GM10266 (cell line): ENCODE data around the gene RTKN.

ENCODE experiments used
- DNase-seq: peaks from one replicate; pipeline ENCODE4 v3.0.0; 2012; ENCODE audit errors: extremely low spot score
- TF ChIP-seq, protein P1 (sequence below): IDR thresholded peaks from 2 replicates; pipeline ENCODE4 v1.5.1; 2012; ENCODE audit warnings: mild to moderate bottlenecking, low read depth; ENCODE audit not compliant: control insufficient read depth, insufficient read depth; ENCODE audit errors: missing control alignments

The RTKN gene

GRCh38 chr2:74481961-74482800, 40.4 kb upstream of the RTKN start:
- TF ChIP-seq, protein P1, sequence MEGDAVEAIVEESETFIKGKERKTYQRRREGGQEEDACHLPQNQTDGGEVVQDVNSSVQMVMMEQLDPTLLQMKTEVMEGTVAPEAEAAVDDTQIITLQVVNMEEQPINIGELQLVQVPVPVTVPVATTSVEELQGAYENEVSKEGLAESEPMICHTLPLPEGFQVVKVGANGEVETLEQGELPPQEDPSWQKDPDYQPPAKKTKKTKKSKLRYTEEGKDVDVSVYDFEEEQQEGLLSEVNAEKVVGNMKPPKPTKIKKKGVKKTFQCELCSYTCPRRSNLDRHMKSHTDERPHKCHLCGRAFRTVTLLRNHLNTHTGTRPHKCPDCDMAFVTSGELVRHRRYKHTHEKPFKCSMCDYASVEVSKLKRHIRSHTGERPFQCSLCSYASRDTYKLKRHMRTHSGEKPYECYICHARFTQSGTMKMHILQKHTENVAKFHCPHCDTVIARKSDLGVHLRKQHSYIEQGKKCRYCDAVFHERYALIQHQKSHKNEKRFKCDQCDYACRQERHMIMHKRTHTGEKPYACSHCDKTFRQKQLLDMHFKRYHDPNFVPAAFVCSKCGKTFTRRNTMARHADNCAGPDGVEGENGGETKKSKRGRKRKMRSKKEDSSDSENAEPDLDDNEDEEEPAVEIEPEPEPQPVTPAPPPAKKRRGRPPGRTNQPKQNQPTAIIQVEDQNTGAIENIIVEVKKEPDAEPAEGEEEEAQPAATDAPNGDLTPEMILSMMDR, result no peak
- peak; percentile 60 for DNase-seq

- TF ChIP-seq, protein P1, result no peak
- no peak for DNase-seq
These were observed 39.7 kb upstream of the RTKN start for GRCh38 chr2:74481431-74481830.

DNA sequence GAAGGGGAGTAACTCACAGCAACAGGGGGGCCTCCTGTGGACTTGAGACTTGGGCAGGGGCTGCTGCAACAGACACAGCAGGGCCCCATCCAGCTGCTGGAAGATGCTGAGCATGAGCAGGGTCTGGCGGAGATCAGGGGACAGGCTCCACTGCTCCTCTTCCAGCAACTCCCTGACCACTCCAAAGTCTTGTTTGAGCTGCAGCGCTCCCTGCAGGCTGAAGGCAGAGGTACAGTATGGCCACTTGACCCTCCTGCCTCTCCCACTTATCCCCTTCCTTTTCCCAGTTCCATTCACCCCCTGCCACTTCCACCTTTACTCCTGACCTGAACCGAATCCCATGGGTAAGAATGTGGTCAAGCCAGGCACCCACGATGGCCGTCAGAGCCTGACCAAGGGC, 33.2 kb upstream of the RTKN start:
- TF ChIP-seq, protein P1, result peak; percentile 49
- DNase-seq, result no peak

DNA sequence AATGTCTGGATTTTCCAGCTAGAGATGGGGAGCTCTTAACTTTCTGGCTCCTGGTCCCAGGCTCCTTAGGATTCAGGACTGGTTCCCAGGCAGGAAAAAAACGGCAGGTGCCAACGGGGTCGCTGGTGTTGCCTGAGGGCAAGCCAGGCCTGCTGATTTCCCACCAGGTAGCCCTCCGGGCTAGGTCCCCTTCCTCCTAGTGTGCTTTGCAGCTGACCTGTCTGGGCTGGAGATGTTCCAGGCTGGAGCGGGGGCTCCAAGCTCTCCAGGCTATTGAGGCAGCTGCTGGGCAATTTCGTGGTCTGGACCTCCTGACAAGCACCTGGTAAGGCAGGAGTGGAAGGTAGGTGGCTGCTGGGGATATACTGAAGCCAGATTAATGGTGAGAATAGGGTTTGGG, 32.7 kb upstream of the RTKN start:
- DNase-seq, result no peak
- TF ChIP-seq, protein P1, result no peak

- TF ChIP-seq, protein P1, result no peak
- DNase-seq, result no peak
These were observed 31.2 kb upstream of the RTKN start for GRCh38 chr2:74472945-74473258.

DNA sequence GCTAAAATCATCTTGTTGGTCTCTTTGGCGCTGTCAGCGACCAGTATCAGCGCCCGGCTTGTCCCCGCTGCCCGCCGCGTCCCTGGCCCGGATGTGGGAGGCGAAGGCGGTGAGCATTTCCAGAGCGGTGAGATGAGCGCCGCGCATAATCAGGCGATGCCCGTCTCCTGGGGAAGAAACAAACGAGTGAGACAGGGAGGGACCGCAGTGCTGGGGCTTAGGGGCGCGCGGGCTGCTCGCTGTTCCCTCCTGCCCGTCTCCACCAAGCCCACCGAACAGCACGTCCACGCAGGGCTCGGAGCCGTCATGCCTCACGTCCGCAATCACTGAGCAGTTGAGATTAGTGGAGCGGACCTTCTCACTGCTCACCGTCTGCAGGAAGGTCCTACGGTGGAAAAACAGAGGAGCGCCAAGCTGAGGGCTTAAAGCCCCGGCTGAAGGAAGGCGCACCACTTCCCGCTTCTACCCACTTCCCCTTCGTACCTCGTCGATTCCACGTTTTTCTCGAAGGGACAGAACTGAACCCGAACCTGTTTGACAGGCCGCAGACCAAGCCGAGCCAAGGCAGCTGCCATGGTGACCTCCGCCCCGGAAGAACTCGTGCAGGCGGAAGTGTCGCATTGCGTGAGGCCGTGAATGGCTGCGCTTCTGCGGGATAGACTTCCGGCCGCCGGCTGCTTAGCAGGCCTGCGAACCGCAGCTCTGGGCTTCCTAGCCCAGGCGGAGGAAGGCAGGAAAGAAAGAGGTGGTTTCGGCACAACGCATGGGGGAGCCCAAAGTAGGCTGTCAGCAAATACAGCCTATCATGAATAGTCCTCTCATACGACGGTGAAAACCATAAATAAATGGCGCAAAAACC, 30.6 kb upstream of the RTKN start, which contains the start of gene MRPL53:
TSS of gene MRPL53 (minus strand) at position 595 of the 859 bp plus-strand sequence. CDS start at position 575, 20 bp downstream.
- TF ChIP-seq, protein P1, result no peak
- DNase-seq, result peak; percentile 83
